NCI-H1436 (cell line): ENCODE results near the gene HSD11B1.

Experiments
- DNase-seq: peaks from one replicate; lab custom pipeline; 2025; lab: John Stamatoyannopoulos, UW

Gene HSD11B1

GRCh38 chr1:209755926-209756614 is 51.4 kb downstream of the HSD11B1 start, which contains the start of gene TRAF3IP3:
Gene TRAF3IP3 (plus strand): TSS chr1:209756053. CDS start chr1:209760040, 3,987 bp downstream.
- no peak for DNase-seq

DNA sequence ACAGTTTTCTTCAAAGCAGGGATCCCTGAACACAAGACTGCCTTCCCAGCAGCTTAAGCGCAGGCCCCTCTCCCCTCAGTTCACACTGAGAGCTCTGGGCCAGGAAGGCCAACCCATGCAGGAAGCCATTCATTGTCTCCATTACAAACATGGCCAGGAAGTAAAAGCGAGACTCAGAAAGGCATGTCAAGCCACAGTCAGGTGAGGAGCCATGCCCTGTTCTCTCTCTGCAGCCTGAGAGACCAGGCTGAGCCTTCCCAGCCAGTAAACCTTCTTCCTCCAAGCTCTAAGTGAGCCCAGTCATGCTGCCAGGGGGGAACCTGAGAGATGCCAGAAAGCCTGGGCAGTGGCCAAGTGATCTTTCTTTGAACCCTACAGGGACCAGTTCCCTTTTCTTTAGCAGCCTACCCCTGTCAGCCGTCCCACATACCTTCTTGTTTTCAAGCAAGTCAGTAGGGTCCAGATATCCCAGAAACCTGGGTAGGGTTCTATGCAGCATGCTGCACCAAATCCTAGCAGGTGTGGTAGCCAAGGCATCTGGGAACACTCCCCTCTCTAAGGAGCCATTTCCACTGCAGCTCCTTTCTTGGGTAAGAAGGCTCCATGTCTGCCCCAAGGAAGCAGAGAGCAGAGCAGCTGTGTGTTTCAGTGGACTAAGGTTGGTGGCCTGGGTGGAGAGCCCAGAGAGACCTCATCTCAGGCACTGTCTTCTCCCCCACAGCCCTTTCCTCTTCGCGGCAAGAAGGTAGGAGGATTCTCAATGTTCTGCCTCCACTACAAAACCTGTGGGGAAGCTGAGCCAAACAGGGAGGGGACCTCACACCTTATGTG is 52.2 kb downstream of the HSD11B1 start:
- DNase-seq = no peak

- no peak for DNase-seq
Observed at GRCh38 chr1:209758400-209758799, 53.8 kb downstream of the HSD11B1 start.

DNA sequence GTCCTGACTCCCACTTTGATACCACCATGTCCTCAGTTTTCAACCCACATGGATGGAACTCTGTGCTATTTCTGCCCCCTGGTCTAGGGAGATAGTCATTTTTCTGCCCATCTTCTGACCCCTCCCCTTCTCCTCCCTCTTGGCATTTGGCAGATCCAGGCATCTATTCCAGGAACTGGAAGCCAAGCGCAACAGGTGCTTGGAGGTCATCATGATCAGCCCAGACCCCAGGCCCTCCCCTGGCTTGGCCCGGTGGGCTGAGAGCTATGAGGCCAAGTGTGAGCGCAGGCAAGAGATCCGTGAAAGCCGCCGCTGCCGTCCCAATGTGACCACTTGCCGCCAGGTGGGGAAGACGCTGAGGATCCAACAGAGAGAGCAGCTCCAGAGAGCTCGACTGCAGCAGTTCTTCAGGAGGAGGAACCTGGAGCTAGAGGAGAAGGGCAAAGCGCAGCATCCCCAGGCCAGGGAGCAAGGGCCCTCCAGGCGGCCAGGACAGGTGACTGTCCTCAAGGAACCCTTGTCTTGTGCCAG is 55.2 kb downstream of the HSD11B1 start:
- DNase-seq = no peak

DNA sequence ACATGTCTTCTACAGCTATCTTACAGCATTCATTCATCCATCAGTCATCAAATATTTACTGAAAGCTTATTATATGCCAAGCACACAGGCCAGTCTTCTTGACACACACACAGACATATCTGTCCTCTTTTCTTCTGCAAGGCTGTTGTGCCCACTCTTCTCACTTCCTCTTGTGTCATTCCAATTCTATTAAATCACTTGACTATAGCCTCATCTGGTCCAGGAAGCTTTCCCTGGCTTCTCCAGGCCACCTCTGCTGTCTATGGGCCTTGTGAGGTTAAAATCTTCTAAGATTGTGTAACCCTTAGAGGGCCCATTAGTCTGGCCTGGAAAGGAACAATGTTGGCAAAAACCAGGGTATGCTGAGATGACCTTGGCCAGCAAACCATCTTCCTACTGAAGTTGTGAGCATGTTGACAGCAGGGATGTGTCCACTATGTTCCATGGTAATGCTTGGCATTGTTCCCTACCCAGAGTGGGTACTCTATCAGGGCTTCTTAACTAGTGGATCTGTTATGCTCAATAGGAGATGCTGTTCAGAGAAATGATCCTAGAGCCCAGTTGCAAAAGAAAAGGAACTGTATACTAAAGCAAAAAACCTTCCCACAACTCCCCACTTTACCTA is 56.5 kb downstream of the HSD11B1 start:
- no peak for DNase-seq

DNA sequence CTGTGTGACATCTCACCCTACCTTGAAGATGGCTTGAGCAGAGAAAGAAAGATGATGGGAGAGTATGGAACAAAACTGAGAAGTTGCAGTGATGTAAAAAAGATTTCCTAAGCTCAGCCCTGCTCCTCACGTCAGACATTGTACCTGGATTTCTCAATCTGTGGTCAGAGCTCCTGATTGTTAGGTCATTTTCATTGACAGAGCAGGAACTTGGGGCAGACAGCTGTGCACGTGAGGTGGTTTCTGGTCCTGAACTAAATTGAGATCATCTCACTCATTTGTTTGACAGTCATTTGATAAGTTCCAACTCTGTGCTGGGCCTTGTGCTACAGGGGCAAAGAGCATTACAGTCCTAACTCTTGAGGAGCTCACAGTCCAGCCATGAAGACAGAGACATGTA is 61.4 kb downstream of the HSD11B1 start:
- DNase-seq = no peak

GRCh38 chr1:209767096-209767495 is 62.5 kb downstream of the HSD11B1 start:
- DNase-seq = no peak

GRCh38 chr1:209767706-209768105 is 63.1 kb downstream of the HSD11B1 start:
- no peak for DNase-seq

GRCh38 chr1:209768354-209768774 is 63.7 kb downstream of the HSD11B1 start:
- no peak for DNase-seq

DNA sequence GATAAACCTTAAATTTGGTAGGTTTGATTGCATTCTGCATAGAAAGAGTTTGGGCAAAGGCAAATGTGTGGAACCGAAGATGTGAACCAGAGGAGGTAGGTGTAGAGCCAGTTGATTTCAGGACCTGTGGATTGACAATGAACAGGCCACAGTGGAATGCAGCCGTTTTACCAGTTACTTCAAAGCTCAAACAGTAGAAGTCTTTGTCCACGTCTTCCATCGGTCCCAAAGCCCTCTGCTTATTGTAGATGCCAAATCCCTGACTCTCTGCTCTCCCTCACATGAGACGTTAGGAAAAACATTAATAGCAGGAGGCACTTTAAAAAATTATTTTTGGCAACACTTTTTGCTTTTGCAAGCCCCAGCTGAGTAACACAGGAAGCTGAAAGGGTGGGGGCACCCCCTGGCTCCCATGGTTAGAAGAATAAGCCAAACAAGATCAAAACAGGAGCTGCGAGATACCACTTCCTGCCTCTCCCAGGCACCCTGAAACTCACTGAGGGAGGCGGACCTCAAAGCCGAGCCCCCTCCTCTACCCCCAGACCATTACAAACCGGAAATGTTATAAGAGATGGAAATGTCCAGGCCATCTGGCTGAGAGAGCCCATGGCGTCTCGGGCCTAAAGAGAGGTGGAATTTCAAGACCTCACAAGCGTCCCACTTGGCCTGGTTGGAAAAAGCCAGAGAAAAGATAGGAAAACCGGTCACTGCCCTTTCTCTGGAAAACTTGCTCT is 64.7 kb downstream of the HSD11B1 start:
- no peak for DNase-seq

DNA sequence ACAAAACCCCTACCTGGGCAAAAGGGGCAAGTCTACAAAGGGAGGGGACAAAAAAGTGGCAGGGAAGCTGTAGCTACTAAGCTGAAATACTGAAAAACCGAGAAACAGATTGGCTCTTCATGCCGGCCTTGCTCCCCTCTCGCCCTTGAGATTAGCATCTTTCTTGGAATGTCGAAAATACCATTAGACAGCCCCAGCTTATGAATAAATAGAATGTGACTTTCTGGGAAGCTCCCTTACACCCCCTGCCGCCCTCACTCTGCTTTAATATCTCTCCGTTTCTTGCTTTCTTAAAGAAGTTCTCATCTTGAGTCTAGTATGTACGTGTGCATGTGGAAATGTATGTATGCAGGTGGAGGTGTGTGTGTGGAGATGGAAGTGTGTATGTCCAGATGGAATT is 65.3 kb downstream of the HSD11B1 start:
- no peak for DNase-seq

DNA sequence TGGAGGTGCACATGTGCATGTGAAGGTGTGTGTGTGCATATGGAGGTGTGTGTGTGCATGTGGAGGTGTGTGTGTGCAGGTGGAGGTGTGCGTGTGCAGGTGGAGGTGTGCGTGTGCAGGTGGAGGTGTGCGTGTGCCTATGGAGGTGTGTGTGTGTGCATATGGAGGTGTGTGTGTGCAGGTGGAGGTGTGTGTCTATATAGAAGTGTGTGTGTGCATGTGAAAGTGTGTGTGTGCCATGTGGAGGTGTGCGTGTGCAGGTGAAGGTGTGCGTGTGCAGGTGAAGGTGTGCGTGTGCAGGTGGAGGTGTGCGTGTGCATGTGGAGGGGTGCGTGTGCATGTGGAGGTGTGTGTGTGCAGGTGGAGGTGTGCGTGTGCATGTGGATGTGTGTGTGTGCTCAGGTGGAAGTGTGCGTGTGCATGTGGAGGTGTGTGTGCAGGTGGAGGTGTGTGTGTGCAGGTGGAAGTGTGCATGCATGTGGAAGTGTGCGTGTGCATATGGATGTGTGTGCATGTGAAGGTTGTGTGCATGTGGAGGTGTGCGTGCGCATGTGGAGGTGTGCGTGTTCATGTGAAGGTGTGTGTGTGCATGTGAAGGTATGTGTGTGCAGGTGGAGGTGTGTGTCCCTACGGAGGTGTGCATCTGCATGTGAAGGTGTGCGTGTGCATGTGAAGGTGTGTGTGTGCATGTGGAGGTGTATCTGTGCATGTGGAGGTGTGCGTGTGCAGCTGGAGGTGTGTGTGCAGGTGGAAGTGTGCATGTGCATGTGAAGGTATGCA is 66.2 kb downstream of the HSD11B1 start:
- DNase-seq = no peak

GRCh38 chr1:209772126-209772525 is 67.5 kb downstream of the HSD11B1 start:
- DNase-seq = no peak

- no peak for DNase-seq
Observed at GRCh38 chr1:209774592-209774991, 69.9 kb downstream of the HSD11B1 start.

GRCh38 chr1:209775678-209776077 is 71.0 kb downstream of the HSD11B1 start:
- DNase-seq = no peak

GRCh38 chr1:209777587-209777986 is 72.9 kb downstream of the HSD11B1 start:
- DNase-seq = no peak

- no peak for DNase-seq
Observed at GRCh38 chr1:209778102-209778501, 73.5 kb downstream of the HSD11B1 start.

DNA sequence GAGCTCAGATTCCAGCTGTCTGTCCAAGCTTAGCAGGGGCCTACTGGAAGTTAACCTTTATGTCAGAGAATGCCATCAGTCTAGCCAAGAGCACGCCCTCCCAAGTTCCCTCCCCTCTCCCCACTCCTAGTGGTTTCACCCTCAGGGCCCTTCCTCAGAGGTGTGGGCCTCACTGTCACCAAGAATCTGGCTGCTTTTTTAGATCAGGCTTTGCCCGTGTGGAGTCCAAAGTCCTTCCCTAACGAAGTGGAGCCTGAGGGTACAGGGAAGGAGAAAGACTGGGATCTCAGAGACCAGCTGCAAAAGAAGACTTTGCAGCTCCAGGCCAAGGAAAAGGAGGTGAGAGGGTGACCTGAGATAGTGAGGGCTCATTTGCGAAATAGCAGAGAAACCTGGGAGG is 75.6 kb downstream of the HSD11B1 start:
- no peak for DNase-seq

DNA sequence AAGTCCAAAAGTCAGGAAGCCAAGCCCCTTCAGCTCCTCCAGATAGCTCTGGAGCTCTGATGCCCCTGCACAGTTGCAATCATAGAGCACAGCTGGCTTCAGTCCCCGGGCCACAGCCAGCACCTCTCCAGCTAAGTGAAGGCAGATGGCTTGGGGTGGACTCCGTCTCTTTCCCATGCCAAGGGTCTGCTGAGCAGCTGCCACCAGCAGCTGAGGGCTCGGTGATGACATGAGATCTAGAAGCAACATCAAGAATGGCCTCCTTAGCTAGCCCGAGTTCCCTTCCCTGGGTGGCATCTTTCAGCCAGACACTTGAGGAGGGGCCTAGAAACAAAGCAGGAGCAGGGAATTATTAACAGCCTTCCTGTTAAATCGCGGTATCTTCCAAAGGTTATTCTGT is 78.7 kb downstream of the HSD11B1 start:
- DNase-seq = no peak
